ENCODE results near the gene TIMP2. TPM values are rescaled to one million over a fixed set of nuclear protein-coding genes. Genes with fewer than 3 reads are reported as not detected.

The TIMP2 gene
- total RNA-seq, 1 experiment from 2014 or later = 25.4 TPM

- peak; percentile 47 for DNase-seq (ENCODE audit: extremely low read depth, low read depth)
These were observed 82.2 kb downstream of the TIMP2 start for GRCh38 chr17:78842881-78843565.

- DNase-seq (ENCODE audit: extremely low read depth, low read depth) = peak; percentile 99
These were observed 84.2 kb downstream of the TIMP2 start, which contains the start of gene USP36 for GRCh38 chr17:78840780-78841611. USP36 (minus strand) TSS chr17:78840814; CDS start chr17:78836363, 4,451 bp downstream.

- no peak for DNase-seq (ENCODE audit: extremely low read depth, low read depth)
These were observed 84.7 kb downstream of the TIMP2 start for GRCh38 chr17:78840530-78840779.

GRCh38 chr17:78839762-78840529, 85.2 kb downstream of the TIMP2 start:
- DNase-seq (ENCODE audit: extremely low read depth, low read depth) = no peak

- DNase-seq (ENCODE audit: extremely low read depth, low read depth) = no peak
These were observed 85.9 kb downstream of the TIMP2 start for GRCh38 chr17:78839235-78839761.

DNA sequence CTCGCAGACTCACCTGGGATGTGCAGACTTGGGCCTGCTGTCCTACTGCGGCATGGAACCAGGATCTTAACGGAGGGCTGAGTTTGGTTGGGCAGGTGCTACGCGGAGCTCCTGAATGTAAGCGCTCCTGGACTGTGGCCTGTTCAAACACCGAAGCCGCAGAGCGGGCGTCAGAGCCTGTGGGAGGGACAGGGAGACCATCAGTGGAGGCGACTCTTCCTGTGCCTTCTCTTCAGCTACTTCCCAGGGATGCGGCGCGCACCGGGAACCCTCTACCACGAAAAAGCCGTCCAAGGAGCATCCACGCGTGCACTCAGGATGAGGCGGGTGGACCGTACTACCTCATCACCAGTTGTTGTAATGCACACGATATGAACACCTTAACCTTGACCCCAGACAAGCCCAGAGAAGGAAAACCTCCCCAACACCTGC, 86.6 kb downstream of the TIMP2 start:
- DNase-seq (ENCODE audit: extremely low read depth, low read depth) = no peak

DNA sequence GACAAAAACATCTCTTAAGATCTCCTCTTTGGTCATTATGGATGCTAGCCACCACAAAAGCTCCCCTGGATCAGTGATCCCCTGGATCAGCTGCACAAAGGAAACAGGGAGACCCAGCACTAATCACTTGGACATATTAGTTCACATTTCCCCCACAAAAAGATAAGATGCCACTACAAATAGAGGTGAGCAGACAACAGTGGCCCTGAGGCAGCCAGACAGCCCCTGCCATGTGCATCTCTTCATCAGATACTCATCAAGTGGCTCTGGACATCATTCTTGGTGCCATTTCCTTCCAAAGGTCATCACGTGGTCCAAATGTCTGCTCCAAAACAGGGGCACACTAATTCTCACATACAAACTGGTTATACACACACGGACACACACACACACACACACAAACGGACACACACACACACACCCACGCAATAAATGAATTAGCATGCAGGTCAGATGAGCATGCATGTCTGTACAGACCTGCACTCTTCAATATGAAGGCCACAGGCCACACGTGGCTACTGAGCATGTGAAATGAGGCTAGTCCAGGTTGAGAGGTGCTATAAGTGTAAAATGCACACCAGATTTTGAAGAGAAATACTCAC, 88.7 kb downstream of the TIMP2 start:
- no peak for DNase-seq (ENCODE audit: extremely low read depth, low read depth)

GRCh38 chr17:78834571-78834970, 90.6 kb downstream of the TIMP2 start:
- DNase-seq (ENCODE audit: extremely low read depth, low read depth) = no peak

DNA sequence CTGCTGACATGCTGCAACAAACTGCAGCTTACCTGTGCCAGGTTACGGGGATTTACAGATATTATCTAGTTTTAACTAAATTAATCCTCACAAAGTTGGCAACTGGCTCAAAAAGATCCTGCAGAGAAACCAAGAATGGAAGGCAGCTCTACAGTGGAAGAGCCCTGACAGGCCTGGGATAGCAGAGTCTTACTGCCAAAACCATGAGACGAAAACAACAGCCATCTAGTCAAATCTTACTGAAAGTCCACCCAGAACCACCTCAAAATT, 92.7 kb downstream of the TIMP2 start:
- DNase-seq (ENCODE audit: extremely low read depth, low read depth) = no peak

DNA sequence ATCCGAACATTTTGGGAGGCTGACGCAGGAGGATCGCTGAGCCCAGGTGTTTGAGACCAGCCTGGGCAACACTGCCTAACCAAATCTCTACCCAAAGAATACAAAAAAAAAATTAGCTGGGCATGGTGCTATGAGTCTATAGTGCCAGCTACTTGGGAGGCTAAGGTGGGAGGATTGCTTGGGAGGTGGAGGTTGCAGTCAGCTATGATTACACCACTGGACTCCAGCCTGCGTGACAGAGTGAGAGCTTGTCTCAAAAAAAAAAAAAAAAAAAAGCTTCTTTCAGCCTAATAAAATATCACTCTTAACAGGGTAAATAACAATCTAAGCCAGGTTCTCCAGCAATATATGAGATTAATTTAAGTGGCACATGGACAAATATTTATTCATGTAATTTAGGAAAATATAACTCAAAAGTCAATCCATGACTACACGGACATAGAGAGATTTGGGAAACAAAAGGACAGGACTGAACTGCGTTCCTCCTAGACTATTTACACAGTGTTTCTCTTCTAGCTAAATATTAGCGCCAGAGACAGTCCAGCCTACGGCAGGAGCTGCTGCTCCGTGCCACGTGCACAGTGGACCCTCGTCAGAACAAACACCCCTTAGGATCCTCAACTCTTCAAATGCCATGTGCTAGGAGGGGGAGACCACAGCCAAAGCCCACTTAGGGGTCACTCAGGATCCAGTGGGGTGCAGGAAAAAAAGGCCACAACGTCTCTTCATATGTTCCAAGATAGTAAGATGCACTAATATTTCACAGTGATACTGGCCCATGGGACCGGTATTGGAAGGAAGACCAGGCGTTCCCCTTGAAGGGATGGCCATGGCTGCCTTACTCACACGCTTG, 93.3 kb downstream of the TIMP2 start:
- DNase-seq (ENCODE audit: extremely low read depth, low read depth) = no peak

GRCh38 chr17:78829477-78829876, 95.7 kb downstream of the TIMP2 start:
- no peak for DNase-seq (ENCODE audit: extremely low read depth, low read depth)

- DNase-seq (ENCODE audit: extremely low read depth, low read depth) = peak; percentile 33
These were observed 96.6 kb downstream of the TIMP2 start for GRCh38 chr17:78828470-78829185.

GRCh38 chr17:78826836-78827509, 98.2 kb downstream of the TIMP2 start:
- no peak for DNase-seq (ENCODE audit: extremely low read depth, low read depth)

DNA sequence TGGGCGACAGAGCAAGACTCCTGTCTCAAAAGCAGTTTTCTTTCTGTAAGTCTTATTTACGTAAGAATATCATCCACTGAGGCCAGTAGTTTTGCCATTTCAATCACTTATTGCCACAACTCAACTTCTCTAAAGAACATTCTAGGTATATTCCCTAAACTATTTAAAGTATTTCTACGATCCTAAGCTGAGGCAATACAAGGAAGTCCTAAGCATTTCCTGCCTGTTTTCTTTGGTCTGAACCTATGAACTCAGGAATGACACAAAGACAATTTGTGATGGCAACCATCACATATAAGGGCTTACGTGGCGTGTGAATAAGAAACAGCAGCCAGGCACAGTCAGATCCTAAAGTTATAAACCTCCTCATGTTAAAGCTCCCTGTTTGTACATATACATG, 98.8 kb downstream of the TIMP2 start:
- no peak for DNase-seq (ENCODE audit: extremely low read depth, low read depth)

DNA sequence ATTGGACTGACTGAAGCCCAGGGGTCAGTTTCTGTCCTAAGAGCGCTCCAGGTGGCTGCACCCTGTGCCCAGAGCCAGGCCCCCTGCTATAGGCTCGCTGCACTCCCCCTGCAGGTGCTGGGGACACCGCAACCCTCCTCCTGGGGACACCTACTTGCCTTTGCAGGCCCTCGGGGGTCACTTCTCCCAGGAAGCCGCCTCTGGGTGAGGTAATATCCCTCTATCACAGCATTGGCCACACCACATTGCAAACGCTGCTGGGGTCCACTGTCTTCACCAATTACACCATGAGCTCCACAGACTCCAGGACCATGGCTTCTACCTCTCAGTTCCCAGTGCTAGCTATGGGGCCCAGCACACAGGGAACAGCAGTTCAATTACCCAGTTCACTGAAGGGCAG, 99.5 kb downstream of the TIMP2 start:
- DNase-seq (ENCODE audit: extremely low read depth, low read depth) = no peak

- no peak for DNase-seq (ENCODE audit: extremely low read depth, low read depth)
These were observed 100.9 kb downstream of the TIMP2 start for GRCh38 chr17:78824240-78824639.

- DNase-seq (ENCODE audit: extremely low read depth, low read depth) = no peak
These were observed 101.7 kb downstream of the TIMP2 start for GRCh38 chr17:78823282-78824046.

DNA sequence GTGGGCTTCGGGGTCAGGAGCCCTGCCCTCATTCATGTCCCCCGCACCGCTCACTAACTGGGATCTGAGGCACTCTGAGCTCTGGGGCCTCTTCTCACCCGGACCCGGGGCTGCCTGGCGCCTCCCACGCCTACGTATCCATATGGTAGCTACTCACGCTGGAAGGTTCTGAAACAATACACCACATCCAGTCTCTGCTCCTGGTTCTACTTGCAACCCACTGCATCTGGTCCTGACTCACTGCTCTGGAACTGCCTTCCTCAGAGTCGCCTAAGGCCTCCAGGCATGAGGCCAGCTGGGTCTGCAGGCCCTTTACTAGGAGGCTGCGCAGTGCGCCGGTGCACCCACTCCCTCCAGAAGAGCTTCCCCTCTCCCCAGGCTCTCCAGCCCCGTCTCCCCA, 102.6 kb downstream of the TIMP2 start:
- DNase-seq (ENCODE audit: extremely low read depth, low read depth) = no peak

Measured in NCI-H460 (cell line).